Kidney (tissue), 14 donors: ENCODE measurements around the gene PHF3. TPM values are rescaled to one million over a fixed set of nuclear protein-coding genes. Genes with fewer than 3 reads are reported as not detected.

Source experiments
- DNase-seq, 5 donors: peaks; one replicate each; pipeline ENCODE4 v3.0.0-alpha.2; 2013 to 2020
- FAIRE-seq: peaks from 2 replicates; lab custom pipeline; 2012; peaks lifted over from hg19 to GRCh38; lab: Jason Lieb, UNC
- H3K27ac ChIP-seq, 2 donors: one replicate each; pipeline ENCODE4 v1.7.0; 2013; ENCODE audit warnings: low read depth in 2 of 2, low read length in 2 of 2, inconsistent platforms in 1 of 2
- H3K27me3 ChIP-seq: one replicate; pipeline ENCODE4 v1.7.1; 2013; ENCODE audit warnings: low read length, inconsistent platforms; ENCODE audit not compliant: control insufficient read depth, insufficient read depth
- H3K36me3 ChIP-seq, 3 donors: one replicate each; pipeline versions ENCODE4 v1.7.0 to v1.7.1; 2013; ENCODE audit warnings: low read length in 3 of 3, control low read depth in 1 of 3, inconsistent platforms in 1 of 3; ENCODE audit not compliant: insufficient read depth in 3 of 3, control insufficient read depth in 2 of 3
- H3K4me1 ChIP-seq, 3 donors: one replicate each; pipeline versions ENCODE4 v1.7.0 to v1.7.1; 2013; ENCODE audit warnings: low read length in 3 of 3, inconsistent platforms in 1 of 3, low read depth in 1 of 3; ENCODE audit not compliant: control insufficient read depth in 2 of 3, insufficient read depth in 2 of 3
- H3K4me3 ChIP-seq, 3 donors: one replicate each; pipeline versions ENCODE4 v1.7.0 to v1.8.1; 2013; ENCODE audit warnings: low read length in 3 of 3, control low read depth in 1 of 3, inconsistent platforms in 1 of 3
- H3K9ac ChIP-seq, 3 donors: one replicate each; pipeline versions ENCODE4 v1.7.0 to v1.7.1; 2013; ENCODE audit warnings: low read length in 3 of 3, control low read depth in 1 of 3, inconsistent platforms in 1 of 3
- H3K9me3 ChIP-seq, 3 donors: one replicate each; pipeline versions ENCODE4 v1.7.0 to v1.7.1; 2013; ENCODE audit warnings: low read length in 3 of 3, control low read depth in 1 of 3, inconsistent platforms in 1 of 3; ENCODE audit not compliant: control insufficient read depth in 2 of 3, insufficient read depth in 1 of 3
- CTCF ChIP-seq: IDR thresholded peaks from 3 replicates; pipeline ENCODE4 v1.5.1; 2012; ENCODE audit warnings: mild to moderate bottlenecking, moderate library complexity, borderline replicate concordance; ENCODE audit not compliant: insufficient read depth; ENCODE audit errors: extremely low read depth
- intact Hi-C: fragments of 100-400 bp; cut with DNase I; formaldehyde crosslinking; loops from one replicate; pipeline ENCODE4 v1.11.1; 2022
- polyA plus RNA-seq: library from polyadenylated mRNA; stranded (reverse); fragments of 350-450 nt; fragmentation: Illumina TruSeq; extraction: RNeasy Lipid Tissue Mini Kit (QIAGEN cat#74804); gene quantifications from one replicate; pipeline ENCODE4 v1.2.3, GENCODE V29; 2014; ENCODE audit warnings: low read depth, low replicate concordance; ENCODE audit not compliant: insufficient read depth
- total RNA-seq: library from RNA; stranded (reverse); fragmentation: NEBNext Ultra II Directional; extraction: Animal tissue kit (Norgen Biotek cat#: 25700); gene quantifications from one replicate; pipeline ENCODE4 v1.2.1, GENCODE V29; 2021
- donor health status: control.
- donor health status: control.
- donor health status: control.
- donor health status: control.
- donor health status: control.
- donor health status: DM: yes; HTN: yes; CAD: no.
- donor health status: Normal renal cell carcinoma (clear cell type).

PHF3 gene
- total and polyA plus RNA-seq, 2 donors from 2014 or later: 9.5 to 58.3 TPM

- no peak overlapping the region for H3K4me3 ChIP-seq
- DNase-seq: no peak
- H3K36me3 ChIP-seq: peaks cover 2 to 25% (median 9%) of the 10 kb centered on the region in 3 donors
- intact Hi-C loops: no loop called here
- FAIRE-seq: no peak
- H3K9me3 ChIP-seq: no peaks in the 10 kb centered on the region
- H3K4me1 ChIP-seq: no peaks in the 10 kb centered on the region
- no peaks in the 10 kb centered on the region for H3K27me3 ChIP-seq
- no peak overlapping the region for H3K9ac ChIP-seq
- TF ChIP-seq CTCF: no peak
- H3K27ac ChIP-seq: no peak overlapping the region
Observed at GRCh38 chr6:63716169-63716568, 80.6 kb downstream of the PHF3 start.

- Histone ChIP-seq H3K4me1 (no peaks in the 10 kb centered on the region), H3K9me3 (no peaks in the 10 kb centered on the region), H3K36me3 (no peaks in the 10 kb centered on the region), H3K27ac (no peak overlapping the region), H3K27me3 (no peaks in the 10 kb centered on the region), H3K9ac (no peak overlapping the region), H3K4me3 (no peak overlapping the region)
- FAIRE-seq (no peak), DNase-seq (no peak)
- TF ChIP-seq CTCF: no peak
- intact Hi-C loops: no loop called here
Observed at GRCh38 chr6:63721181-63721580, 85.6 kb downstream of the PHF3 start.

GRCh38 chr6:63724721-63725120 lies 89.1 kb downstream of the PHF3 start:
- intact Hi-C loops: no loop called here
- FAIRE-seq: peak; percentile 90
- no peaks in the 10 kb centered on the region for H3K36me3 ChIP-seq
- H3K27ac ChIP-seq: no peak overlapping the region
- H3K9ac ChIP-seq: no peak overlapping the region
- no peaks in the 10 kb centered on the region for H3K27me3 ChIP-seq
- no peak overlapping the region for H3K4me3 ChIP-seq
- H3K9me3 ChIP-seq: no peaks in the 10 kb centered on the region
- no peaks in the 10 kb centered on the region for H3K4me1 ChIP-seq
- no peak for TF ChIP-seq CTCF
- DNase-seq: peak in 1 of 5 donors; percentile 24

GRCh38 chr6:63730311-63730710 lies 94.7 kb downstream of the PHF3 start:
- H3K4me1 ChIP-seq: no peaks in the 10 kb centered on the region
- no peak for FAIRE-seq

More at GRCh38 chr6:63730311-63730710, 94.7 kb downstream of the PHF3 start:
- Histone ChIP-seq H3K9ac (no peak overlapping the region), H3K36me3 (no peaks in the 10 kb centered on the region), H3K4me3 (no peak overlapping the region), H3K27me3 (no peaks in the 10 kb centered on the region), H3K9me3 (no peaks in the 10 kb centered on the region), H3K27ac (no peak overlapping the region)
- intact Hi-C loops: no loop called here
- DNase-seq: no peak
- no peak for TF ChIP-seq CTCF
